ENCODE measurements around the gene C10orf88. TPM values are rescaled to one million over a fixed set of nuclear protein-coding genes. Genes with fewer than 3 reads are reported as not detected.

Gene C10orf88
- total RNA-seq, 1 donor from 2014 or later, result 13.5 TPM

DNA sequence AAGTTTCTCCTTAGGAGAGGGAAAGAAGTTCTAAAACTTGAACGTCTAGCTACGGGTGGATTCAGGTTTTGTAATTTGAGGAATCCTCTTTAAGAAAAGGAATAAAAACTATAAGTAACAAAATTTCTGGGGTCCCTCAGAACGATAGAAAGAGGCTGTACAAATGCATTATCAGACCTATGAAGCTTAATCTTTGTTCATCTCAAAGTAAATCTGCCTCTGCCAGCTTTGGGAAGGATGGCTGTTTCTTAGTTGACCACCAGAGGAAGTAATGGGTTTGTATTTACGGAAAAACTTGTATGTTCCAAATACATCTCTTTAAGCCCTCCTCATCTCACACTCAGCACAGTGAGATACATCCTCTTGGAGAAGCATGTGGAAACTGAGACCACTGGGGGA lies 27.0 kb upstream of the C10orf88 start:
- H3K9me3 Mint-ChIP-seq (ENCODE audit: low read depth), result no peaks in the 10 kb centered on the region
- no peaks in the 10 kb centered on the region for H3K36me3 Mint-ChIP-seq (ENCODE audit: insufficient read depth)
- TF ChIP-seq, protein P1, sequence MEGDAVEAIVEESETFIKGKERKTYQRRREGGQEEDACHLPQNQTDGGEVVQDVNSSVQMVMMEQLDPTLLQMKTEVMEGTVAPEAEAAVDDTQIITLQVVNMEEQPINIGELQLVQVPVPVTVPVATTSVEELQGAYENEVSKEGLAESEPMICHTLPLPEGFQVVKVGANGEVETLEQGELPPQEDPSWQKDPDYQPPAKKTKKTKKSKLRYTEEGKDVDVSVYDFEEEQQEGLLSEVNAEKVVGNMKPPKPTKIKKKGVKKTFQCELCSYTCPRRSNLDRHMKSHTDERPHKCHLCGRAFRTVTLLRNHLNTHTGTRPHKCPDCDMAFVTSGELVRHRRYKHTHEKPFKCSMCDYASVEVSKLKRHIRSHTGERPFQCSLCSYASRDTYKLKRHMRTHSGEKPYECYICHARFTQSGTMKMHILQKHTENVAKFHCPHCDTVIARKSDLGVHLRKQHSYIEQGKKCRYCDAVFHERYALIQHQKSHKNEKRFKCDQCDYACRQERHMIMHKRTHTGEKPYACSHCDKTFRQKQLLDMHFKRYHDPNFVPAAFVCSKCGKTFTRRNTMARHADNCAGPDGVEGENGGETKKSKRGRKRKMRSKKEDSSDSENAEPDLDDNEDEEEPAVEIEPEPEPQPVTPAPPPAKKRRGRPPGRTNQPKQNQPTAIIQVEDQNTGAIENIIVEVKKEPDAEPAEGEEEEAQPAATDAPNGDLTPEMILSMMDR (IDR thresholded peaks at IDR 0.05; ENCODE audit: unreplicated experiment), result peak; percentile 44
- H3K27me3 Mint-ChIP-seq, result no peaks in the 10 kb centered on the region
- no peak for DNase-seq (ENCODE audit: low spot score, unreplicated experiment)
- peak overlapping the region; percentile 81 for H3K4me3 Mint-ChIP-seq (ENCODE audit: low read depth)
- H3K27ac Mint-ChIP-seq, result peak overlapping the region; percentile 99
- H3K4me1 Mint-ChIP-seq (ENCODE audit: low read depth), result peaks cover 4% of the 10 kb centered on the region

DNA sequence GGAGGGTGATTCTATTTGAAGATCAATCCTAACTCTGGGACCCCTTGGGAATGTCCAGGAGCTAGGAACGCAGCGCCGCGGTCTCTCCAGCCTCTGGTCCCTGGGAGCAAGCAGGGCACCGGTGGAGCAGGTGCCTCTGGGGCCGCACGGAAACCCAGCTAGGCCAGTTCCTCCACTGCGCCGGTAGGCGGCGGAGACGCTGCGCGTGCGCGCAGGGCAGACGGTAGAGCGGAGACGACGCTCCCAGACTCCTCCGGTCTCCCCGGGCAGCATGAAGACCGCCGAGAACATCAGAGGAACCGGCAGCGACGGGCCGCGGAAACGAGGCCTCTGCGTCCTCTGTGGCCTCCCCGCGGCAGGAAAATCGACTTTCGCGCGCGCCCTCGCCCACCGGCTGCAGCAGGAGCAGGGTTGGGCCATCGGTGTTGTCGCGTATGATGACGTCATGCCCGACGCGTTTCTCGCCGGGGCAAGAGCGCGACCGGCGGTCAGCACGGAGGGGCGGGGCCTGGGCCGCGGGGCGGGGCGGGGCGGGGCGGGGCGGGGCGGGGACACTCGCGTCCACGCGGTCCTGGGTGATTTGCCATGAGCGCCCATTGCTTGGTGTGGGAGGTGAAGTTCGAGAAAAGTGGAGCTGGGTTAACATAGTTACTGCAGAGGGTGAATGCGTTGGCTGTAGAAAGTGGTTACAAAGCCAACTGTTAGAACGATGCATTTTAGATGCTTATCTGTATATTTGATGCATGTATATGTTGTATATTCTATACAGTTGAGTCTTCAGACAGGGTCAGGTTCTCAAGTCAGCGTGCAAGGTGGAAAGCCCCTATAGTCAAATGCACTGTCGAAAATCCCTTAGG lies 26.4 kb upstream of the C10orf88 start, which contains the start of gene PSTK:
Gene PSTK (plus strand): TSS at position 193 of the 857 bp plus-strand sequence. CDS start 79 bp downstream, at position 272.
- TF ChIP-seq, protein P1 (IDR thresholded peaks at IDR 0.05; ENCODE audit: unreplicated experiment), result peak; percentile 95
- Mint-ChIP-seq H3K36me3 (ENCODE audit: insufficient read depth) (no peaks in the 10 kb centered on the region), H3K4me3 (ENCODE audit: low read depth) (peak within 1 kb of the TSS; percentile 81), H3K27ac (peak within 1 kb of the TSS; percentile 99), H3K27me3 (no peaks in the 10 kb centered on the region), H3K4me1 (ENCODE audit: low read depth) (peaks cover 4% of the 10 kb centered on the region), H3K9me3 (ENCODE audit: low read depth) (no peaks in the 10 kb centered on the region)
- DNase-seq (ENCODE audit: low spot score, unreplicated experiment), result peak; percentile 80

DNA sequence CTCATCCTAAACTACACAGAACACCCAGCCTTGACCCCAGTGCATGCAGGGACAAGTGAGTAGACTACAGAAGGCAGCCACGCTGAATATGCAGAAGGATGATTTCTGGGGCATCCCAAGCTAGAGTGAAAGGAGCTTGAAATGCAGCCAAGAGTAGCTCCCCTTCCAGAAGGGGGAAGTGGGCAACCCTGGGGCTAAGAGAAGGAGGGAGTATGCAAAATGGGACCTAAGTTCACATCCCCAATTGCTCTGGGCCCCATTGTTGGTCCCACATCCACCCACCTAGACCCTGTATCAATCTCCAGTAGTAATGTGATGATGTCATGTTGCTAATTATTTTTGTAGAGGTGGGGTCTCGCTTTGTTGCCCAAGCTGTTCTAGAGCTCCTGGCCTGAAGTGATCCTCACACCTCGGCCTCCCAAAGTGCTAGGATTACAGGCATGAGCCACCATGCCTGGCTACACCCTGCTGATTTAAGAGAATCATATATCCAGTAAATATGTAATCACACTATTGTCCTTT lies 20.6 kb upstream of the C10orf88 start:
- TF ChIP-seq, protein P1 (IDR thresholded peaks at IDR 0.05; ENCODE audit: unreplicated experiment), result no peak
- Mint-ChIP-seq H3K4me1 (ENCODE audit: low read depth) (no peaks in the 10 kb centered on the region), H3K4me3 (ENCODE audit: low read depth) (no peak overlapping the region), H3K9me3 (ENCODE audit: low read depth) (no peaks in the 10 kb centered on the region), H3K27ac (no peak overlapping the region), H3K27me3 (no peaks in the 10 kb centered on the region), H3K36me3 (ENCODE audit: insufficient read depth) (no peaks in the 10 kb centered on the region)
- no peak for DNase-seq (ENCODE audit: low spot score, unreplicated experiment)

DNA sequence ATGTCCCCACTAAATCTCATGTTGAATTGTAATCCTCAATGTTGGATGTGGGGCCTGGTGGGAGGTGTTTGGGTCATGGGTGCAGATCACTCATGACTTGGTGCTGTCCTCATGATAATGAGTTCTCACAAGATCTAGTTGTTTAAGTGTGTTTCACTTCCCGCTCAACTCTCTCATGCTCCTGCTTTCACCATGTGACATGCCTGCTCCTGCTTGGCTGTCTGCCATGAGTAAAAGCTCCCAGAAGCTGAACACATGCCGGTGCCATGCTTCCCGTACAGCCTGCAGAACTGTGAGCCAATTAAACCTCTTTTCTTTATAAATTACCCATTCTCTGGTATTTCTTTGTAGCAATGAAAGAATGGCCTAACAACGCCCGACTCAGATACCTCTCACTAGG lies 20.0 kb upstream of the C10orf88 start:
- no peak overlapping the region for H3K27ac Mint-ChIP-seq

DNA sequence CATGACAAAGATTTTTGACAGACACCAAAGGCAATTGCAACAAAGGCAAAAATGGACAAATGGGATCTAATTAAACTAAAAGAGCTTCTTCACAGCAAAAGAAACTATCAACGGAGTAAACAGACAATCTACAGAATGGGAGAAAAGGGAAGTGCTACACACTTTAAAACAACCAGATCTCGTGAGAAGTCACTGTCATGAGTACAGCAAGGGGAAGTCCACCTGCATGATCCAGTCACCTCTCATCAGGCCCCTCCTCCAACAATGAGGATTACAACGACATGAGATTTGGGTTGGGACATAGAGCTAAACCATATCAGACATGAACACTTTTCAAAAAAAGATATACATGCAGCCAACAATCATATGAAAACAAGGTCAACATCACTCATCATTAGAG lies 14.7 kb upstream of the C10orf88 start:
- Mint-ChIP-seq H3K27ac (peak overlapping the region; percentile 36), H3K9me3 (ENCODE audit: low read depth) (peaks cover 31% of the 10 kb centered on the region), H3K4me3 (ENCODE audit: low read depth) (no peak overlapping the region), H3K4me1 (ENCODE audit: low read depth) (no peaks in the 10 kb centered on the region), H3K27me3 (no peaks in the 10 kb centered on the region), H3K36me3 (ENCODE audit: insufficient read depth) (peaks cover 3% of the 10 kb centered on the region)
- TF ChIP-seq, protein P1 (IDR thresholded peaks at IDR 0.05; ENCODE audit: unreplicated experiment), result no peak
- DNase-seq (ENCODE audit: low spot score, unreplicated experiment), result no peak

More for the DNA sequence above, 20.0 kb upstream of the C10orf88 start:
- H3K27me3 Mint-ChIP-seq, result no peaks in the 10 kb centered on the region
- TF ChIP-seq, protein P1 (IDR thresholded peaks at IDR 0.05; ENCODE audit: unreplicated experiment), result no peak
- no peak overlapping the region for H3K4me3 Mint-ChIP-seq (ENCODE audit: low read depth)
- no peaks in the 10 kb centered on the region for H3K36me3 Mint-ChIP-seq (ENCODE audit: insufficient read depth)
- no peaks in the 10 kb centered on the region for H3K4me1 Mint-ChIP-seq (ENCODE audit: low read depth)
- no peaks in the 10 kb centered on the region for H3K9me3 Mint-ChIP-seq (ENCODE audit: low read depth)
- no peak for DNase-seq (ENCODE audit: low spot score, unreplicated experiment)
